Peyer's patch (tissue), 4 donors: Measurements from ENCODE around the gene BIRC7.

Experiments
- POLR2A ChIP-seq, 2 donors: fragments of 450-650 bp; IDR thresholded peaks; one replicate each; pipeline ENCODE4 v1.5.1; 2017; ENCODE audit warnings: antibody characterized with exemption in 2 of 2, mild to moderate bottlenecking in 2 of 2, moderate library complexity in 2 of 2
- TF ChIP-seq, protein P1 (sequence below), 6 experiments: fragments of 450-650 bp in 4 of 6; fragments of 200-600 bp in 2 of 6; sonication (generic) in 1 of 6; IDR thresholded peaks; one replicate each; pipeline ENCODE4 v1.5.1; 2017 to 2019; ENCODE audit warnings: antibody characterized with exemption in 6 of 6, mild to moderate bottlenecking in 3 of 6, moderate library complexity in 1 of 6

DNA sequence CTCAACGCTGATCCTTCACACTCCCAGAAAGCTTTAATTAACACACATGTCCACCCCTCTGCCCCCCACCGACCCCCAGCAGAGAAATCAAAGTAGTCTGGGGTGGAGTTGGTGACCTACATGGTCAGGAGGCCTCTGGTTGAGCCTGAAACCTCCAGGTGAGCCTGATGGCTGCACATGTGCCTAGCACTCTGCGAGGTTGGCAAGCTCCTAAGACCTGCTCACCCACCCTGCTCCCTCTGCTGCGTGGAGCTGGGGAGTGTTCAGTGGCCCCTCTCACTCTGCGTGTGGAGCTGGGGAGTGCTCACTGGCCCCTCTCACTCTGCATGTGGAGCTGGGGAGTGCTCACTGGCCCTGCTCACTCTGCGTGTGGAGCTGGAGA is 11.9 kb upstream of the BIRC7 start:
- TF ChIP-seq, protein P1, sequence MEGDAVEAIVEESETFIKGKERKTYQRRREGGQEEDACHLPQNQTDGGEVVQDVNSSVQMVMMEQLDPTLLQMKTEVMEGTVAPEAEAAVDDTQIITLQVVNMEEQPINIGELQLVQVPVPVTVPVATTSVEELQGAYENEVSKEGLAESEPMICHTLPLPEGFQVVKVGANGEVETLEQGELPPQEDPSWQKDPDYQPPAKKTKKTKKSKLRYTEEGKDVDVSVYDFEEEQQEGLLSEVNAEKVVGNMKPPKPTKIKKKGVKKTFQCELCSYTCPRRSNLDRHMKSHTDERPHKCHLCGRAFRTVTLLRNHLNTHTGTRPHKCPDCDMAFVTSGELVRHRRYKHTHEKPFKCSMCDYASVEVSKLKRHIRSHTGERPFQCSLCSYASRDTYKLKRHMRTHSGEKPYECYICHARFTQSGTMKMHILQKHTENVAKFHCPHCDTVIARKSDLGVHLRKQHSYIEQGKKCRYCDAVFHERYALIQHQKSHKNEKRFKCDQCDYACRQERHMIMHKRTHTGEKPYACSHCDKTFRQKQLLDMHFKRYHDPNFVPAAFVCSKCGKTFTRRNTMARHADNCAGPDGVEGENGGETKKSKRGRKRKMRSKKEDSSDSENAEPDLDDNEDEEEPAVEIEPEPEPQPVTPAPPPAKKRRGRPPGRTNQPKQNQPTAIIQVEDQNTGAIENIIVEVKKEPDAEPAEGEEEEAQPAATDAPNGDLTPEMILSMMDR (IDR thresholded peaks at IDR 0.05) = no peak
- no peak for TF ChIP-seq POLR2A (IDR thresholded peaks at IDR 0.05)
